HG02571 (cell line): ENCODE measurements around the gene RBMS3.

Experiments used
- ATAC-seq: cut with Tn5 transposase; IDR thresholded peaks from one replicate; pipeline ENCODE4 v1.9.1; 2021; ENCODE audit warnings: mild to moderate bottlenecking, moderate library complexity; ENCODE audit not compliant: unreplicated experiment

RBMS3 gene

GRCh38 chr3:29426302-29427226 is 145.7 kb downstream of the RBMS3 start:
- no peak for ATAC-seq

GRCh38 chr3:29427266-29428103 is 146.6 kb downstream of the RBMS3 start:
- no peak for ATAC-seq

GRCh38 chr3:29429055-29429679 is 148.3 kb downstream of the RBMS3 start:
- no peak for ATAC-seq

GRCh38 chr3:29430558-29430971 is 149.7 kb downstream of the RBMS3 start:
- no peak for ATAC-seq

GRCh38 chr3:29436612-29437323 is 155.9 kb downstream of the RBMS3 start:
- ATAC-seq, result no peak

- no peak for ATAC-seq
These were observed 157.7 kb downstream of the RBMS3 start for GRCh38 chr3:29438580-29438979.

GRCh38 chr3:29440413-29441305 is 159.8 kb downstream of the RBMS3 start:
- no peak for ATAC-seq

GRCh38 chr3:29441422-29441821 is 160.6 kb downstream of the RBMS3 start:
- no peak for ATAC-seq

- no peak for ATAC-seq
These were observed 167.2 kb downstream of the RBMS3 start for GRCh38 chr3:29447946-29448627.

GRCh38 chr3:29451920-29452319 is 171.0 kb downstream of the RBMS3 start:
- ATAC-seq, result no peak

- ATAC-seq, result no peak
These were observed 172.0 kb downstream of the RBMS3 start for GRCh38 chr3:29452934-29453283.

GRCh38 chr3:29453284-29454001 is 172.6 kb downstream of the RBMS3 start:
- no peak for ATAC-seq

- no peak for ATAC-seq
These were observed 173.3 kb downstream of the RBMS3 start for GRCh38 chr3:29454161-29454611.

- no peak for ATAC-seq
These were observed 176.0 kb downstream of the RBMS3 start for GRCh38 chr3:29456901-29457300.

- no peak for ATAC-seq
These were observed 182.4 kb downstream of the RBMS3 start for GRCh38 chr3:29463304-29463703.

GRCh38 chr3:29465836-29466235 is 185.0 kb downstream of the RBMS3 start:
- no peak for ATAC-seq

- ATAC-seq, result no peak
These were observed 185.6 kb downstream of the RBMS3 start for GRCh38 chr3:29466442-29466841.

GRCh38 chr3:29468187-29468586 is 187.3 kb downstream of the RBMS3 start:
- no peak for ATAC-seq
